GM06990 (cell line): ENCODE data around the gene TBC1D22A.

Experiments used
- DNase-seq: peaks from one replicate; pipeline ENCODE4 v3.0.0-alpha.2; 2011; ENCODE audit not compliant: insufficient read length; ENCODE audit errors: extremely low read depth
- H3K27me3 ChIP-seq: replicated peaks from 2 replicates; pipeline ENCODE4 v1.6.0; 2011; ENCODE audit warnings: low read length; ENCODE audit not compliant: control insufficient read depth, insufficient read depth
- H3K36me3 ChIP-seq: 2 replicates; pipeline ENCODE4 v1.5.1; 2011; ENCODE audit warnings: low read length; ENCODE audit not compliant: control insufficient read depth, insufficient read depth
- H3K4me3 ChIP-seq: replicated peaks from 2 replicates; pipeline ENCODE4 v1.5.1; 2011; ENCODE audit warnings: low read depth, mild to moderate bottlenecking, control low read depth, low read length
- TF ChIP-seq, protein P1 (sequence below): IDR thresholded peaks from 2 replicates; pipeline ENCODE4 v1.5.1; 2011; ENCODE audit warnings: low read length, control low read depth, mild to moderate bottlenecking, inconsistent platforms; ENCODE audit not compliant: insufficient read depth, poor library complexity, severe bottlenecking

The TBC1D22A gene

DNA sequence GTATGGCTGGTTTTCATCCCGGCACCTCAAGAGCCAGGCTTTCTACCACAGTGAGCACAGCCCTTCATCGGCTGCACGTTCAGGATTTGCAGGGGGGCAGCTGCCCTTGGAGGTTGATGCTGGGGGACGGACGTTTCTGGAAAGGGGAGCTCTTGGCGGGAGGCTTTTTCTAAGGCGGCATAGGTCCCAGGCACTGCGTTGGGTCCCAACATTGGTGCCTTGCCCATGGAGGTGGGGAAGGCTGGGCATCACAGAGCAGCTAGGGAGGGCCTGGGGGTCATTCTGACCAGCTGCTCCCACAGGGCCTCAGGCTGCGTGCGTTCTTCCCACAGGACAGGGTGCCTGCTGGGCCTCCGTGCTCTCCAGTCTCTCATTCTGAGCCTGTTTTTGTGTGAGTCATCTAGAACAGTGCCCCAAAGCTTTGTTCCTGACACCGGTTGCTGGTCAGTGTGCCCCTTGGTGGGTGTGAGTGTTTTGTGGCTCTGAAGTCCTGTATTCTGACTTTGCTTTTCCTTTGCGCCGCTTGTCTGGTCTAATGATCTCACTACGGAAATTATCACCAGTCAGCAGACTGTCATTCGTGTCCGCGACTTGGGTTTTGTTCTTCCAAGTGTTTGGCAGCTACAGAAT, 275.9 kb downstream of the TBC1D22A start:
- TF ChIP-seq, protein P1, sequence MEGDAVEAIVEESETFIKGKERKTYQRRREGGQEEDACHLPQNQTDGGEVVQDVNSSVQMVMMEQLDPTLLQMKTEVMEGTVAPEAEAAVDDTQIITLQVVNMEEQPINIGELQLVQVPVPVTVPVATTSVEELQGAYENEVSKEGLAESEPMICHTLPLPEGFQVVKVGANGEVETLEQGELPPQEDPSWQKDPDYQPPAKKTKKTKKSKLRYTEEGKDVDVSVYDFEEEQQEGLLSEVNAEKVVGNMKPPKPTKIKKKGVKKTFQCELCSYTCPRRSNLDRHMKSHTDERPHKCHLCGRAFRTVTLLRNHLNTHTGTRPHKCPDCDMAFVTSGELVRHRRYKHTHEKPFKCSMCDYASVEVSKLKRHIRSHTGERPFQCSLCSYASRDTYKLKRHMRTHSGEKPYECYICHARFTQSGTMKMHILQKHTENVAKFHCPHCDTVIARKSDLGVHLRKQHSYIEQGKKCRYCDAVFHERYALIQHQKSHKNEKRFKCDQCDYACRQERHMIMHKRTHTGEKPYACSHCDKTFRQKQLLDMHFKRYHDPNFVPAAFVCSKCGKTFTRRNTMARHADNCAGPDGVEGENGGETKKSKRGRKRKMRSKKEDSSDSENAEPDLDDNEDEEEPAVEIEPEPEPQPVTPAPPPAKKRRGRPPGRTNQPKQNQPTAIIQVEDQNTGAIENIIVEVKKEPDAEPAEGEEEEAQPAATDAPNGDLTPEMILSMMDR = no peak
- DNase-seq = no peak
- Histone ChIP-seq H3K36me3 (peaks cover 13% of the 10 kb centered on the region), H3K27me3 (no peaks in the 10 kb centered on the region), H3K4me3 (no peak overlapping the region)

DNA sequence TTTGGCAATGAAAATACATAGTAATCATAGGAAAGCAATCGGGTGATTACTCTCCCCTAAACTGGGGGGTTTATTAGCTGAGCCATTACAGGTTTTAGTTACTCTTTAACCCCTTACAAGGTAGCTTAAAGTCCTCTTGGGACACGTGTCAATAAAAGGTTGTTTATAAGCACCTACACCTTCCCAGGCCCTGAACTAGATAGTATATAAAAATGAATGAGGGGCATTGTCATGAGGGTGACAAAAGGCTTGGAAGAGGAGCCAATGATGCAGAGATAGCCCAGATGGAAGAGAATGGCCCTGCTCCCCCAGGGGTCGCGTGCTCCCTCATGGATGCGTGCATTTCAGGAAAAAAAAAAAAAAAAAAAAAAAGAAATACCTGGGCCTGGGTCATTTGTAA, 276.9 kb downstream of the TBC1D22A start:
- Histone ChIP-seq H3K27me3 (no peaks in the 10 kb centered on the region), H3K36me3 (peaks cover 13% of the 10 kb centered on the region), H3K4me3 (no peak overlapping the region)
- TF ChIP-seq, protein P1 = no peak
- DNase-seq = no peak

DNA sequence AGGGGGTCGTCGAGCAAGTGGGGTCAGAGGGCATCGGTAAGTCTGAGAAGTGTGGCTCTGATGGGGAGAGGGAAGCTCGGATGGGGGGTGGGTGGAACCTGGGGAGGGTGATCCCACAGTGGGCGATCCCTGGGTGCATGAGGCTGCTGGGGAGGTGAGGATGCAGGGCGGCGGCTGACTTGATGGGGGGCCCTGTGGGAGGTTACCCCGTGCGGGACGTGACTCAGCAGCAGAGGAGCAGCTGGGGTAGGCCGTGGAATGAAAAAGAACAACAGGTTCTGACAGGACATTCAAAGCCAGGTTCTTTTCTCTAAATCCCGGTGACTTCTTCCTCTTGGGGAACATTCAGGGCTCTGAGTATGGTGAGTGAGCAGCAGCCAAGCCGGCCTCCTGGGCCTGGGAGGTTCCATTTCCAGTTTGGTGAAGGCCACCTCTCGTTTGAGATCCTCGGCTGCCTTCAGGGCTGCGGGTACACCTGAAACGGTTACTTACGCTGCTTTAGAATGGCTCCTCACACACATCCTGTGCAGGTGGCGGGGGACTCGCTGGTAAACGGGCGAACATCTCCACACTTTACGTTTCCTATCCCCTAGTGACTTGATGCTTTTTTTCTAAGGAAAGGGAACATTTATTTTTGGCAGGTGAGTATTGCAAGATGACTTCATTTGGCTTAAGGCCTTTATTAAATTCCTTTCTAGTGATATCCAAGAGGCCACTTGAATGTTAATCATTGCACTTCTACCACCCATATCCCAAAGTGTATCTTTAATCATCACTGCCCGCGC, 278.2 kb downstream of the TBC1D22A start:
- DNase-seq = no peak
- Histone ChIP-seq H3K27me3 (no peaks in the 10 kb centered on the region), H3K36me3 (peaks cover 8% of the 10 kb centered on the region), H3K4me3 (no peak overlapping the region)
- TF ChIP-seq, protein P1 = no peak

DNA sequence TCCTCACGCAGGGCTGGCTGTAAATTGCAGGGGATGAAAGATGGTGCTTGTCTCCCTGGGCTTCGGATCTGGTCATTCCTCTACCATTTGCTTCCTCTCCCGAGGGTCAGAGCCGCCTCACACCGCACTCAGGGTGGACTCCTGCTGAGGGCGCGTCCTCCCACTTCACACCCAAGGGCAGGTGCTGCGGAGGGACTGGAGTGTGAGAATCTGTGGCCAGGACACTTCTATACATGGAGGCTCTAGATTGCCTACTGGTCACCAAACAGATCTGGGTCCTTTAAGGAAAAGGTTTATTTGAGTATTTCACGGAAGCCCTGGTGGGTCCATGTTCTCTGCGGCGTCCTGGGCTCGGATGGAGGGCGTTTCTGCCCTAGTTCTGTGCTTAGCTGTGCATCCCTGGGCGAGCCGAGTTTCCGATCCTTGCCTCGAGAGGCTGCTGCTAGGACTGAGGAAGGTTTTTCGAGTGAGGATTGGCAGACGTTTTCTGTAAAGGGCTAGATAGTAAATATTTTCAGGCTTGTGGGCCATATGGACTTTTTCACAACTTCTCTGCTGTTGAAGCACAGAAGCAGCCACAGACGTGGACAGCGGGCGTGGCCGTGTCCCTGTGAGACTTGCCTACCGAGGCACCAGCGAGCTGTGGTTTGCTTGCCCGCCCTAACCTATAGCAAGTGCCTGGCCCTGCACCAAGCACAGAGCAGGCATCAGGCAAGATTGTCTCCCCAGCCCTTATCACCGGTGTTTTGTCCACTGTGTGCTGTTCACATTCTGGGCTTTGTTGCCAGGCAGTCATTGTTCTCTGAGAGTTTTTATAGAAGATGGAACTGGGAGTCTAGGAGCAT, 279.0 kb downstream of the TBC1D22A start:
- Histone ChIP-seq H3K36me3 (peaks cover 7% of the 10 kb centered on the region), H3K27me3 (no peaks in the 10 kb centered on the region), H3K4me3 (no peak overlapping the region)
- no peak for DNase-seq
- TF ChIP-seq, protein P1 = no peak

DNA sequence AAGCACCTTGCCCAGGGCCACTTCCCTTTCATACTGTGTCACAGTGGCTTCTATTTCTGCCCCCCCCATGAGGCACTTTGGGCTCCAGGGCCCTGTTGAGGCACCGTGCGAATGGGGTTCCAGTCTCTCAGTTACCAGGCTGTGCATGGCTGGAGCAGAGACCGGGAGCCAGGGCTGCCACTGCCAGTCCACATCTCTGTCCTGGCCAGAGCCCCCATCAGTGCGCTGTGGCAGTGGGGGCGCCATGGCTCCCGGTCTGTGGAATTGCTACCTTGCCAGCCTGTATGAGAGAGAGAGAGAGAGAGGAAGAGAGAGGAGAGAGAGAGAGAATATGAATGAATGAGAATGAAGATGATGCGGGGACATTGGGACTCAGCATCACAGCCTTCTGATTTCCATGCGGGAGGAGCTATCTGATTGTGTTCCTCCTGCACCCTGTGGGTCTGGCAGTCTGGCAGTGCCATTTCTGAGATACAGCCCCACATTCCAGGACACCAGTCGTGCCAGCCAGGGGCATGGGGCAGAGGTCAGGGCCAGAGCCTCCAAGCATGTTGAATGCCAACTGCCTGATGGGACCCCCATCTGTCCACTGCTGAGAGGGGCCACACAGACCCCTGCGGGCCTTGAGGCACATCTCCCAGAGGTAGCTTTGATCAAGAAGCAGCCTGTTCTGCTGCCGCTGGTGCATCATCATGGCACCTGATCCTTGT, 279.8 kb downstream of the TBC1D22A start:
- H3K27me3 ChIP-seq = no peaks in the 10 kb centered on the region
- peaks cover 3% of the 10 kb centered on the region for H3K36me3 ChIP-seq
- no peak overlapping the region for H3K4me3 ChIP-seq
- TF ChIP-seq, protein P1 = no peak
- DNase-seq = no peak
